CD4-positive, alpha-beta T cell treated with Interleukin-6 for 4 hours (primary cell): ENCODE results near the gene UQCRC2.
"Not testable (repeated sequence)": the region's sequence is repeated elsewhere in the genome, so short reads cannot be mapped to it uniquely, and the experiment has no call there.

ENCODE experiments used
- DNase-seq: peaks from one replicate; pipeline ENCODE4 v3.0.0-alpha.2; 2020; ENCODE audit warnings: mixed read lengths

Gene UQCRC2

GRCh38 chr16:21984062-21984461, 30.9 kb downstream of the UQCRC2 start:
- DNase-seq, result no peak

DNA sequence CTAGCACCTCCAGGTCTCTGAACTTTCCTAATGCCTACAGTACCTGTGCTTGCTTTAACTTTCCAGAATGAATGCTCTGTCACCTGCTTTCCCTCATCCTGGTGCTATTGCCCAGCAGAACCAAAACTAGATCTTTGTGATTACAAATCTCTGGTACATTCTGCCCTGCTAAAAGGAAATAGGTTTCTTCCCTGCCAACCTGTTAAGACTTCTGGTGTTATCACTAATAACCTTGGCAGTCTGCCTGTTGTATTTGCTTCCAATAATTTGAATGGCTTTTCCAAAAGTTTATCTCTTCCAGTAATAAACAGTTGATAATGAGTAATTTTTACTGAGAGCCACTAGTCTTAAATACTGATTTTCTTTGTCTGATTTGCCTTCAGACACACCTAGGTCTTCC, 32.4 kb downstream of the UQCRC2 start:
- DNase-seq, result no peak

DNA sequence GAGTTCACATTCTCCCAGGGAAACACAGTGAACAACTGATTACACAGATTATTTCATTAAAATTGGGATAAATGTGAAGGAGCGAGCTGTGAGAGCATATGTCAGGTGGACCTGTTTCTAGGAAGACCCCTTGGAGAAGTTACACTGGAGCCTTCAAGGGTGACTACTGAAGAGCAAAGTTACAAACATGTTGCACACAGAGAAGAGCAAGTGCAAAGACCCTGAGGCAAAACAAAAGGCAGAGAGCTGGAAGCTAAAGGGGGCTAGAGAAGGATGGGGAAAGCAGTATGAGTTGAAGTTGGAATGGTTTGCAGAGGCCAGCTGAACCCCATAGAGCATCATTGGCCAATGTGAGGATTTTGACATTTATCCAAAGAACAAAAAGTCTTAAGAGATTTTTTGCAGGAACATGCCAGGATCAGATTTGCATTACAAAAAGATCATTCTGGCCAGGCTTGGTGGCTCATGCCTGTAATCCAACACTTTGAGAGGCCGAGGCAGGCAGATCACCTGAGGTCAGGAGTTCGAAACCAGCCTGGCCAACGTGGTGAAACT, 33.6 kb downstream of the UQCRC2 start:
- DNase-seq, result no peak

DNA sequence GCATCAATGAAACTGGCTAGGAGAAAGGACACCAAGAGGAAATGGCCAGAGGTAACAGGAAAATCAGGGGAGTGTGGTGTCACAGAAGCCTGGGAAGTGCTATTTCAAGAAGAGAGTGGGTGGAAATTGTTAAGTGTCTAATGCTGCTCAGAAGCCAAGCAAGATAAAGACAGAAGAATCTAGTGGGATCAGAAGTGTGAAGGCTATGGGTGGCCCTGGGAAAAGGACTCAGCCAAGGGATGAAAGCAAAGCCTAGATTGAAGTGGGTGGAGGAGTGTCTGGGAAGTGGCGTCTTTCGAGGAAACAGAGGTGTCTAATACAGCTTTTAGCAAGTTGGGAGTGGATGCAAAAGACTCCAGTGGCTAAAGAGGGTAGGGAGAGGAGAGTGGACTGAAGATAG, 34.3 kb downstream of the UQCRC2 start:
- DNase-seq, result no peak

DNA sequence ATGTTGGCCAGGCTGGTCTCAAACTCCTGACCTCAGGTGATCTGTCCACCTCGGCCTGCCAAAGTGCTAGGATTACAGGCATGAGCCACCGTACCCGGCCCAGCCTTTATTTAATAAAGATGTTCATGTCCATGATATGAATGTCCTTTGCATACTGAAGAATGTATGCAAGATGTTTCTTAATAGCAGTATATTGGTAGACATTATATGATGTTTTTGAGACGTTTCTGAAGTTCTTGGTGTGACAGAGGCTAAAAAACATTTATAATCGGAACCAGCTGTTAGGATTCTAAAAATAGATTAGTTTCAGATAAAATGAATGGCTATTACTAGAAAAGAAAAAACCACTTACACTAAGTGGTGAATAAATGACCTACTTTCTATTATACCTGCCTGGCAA, 36.0 kb downstream of the UQCRC2 start:
- no peak for DNase-seq

- no peak for DNase-seq
These were observed 36.6 kb downstream of the UQCRC2 start for GRCh38 chr16:21989751-21990150.

DNA sequence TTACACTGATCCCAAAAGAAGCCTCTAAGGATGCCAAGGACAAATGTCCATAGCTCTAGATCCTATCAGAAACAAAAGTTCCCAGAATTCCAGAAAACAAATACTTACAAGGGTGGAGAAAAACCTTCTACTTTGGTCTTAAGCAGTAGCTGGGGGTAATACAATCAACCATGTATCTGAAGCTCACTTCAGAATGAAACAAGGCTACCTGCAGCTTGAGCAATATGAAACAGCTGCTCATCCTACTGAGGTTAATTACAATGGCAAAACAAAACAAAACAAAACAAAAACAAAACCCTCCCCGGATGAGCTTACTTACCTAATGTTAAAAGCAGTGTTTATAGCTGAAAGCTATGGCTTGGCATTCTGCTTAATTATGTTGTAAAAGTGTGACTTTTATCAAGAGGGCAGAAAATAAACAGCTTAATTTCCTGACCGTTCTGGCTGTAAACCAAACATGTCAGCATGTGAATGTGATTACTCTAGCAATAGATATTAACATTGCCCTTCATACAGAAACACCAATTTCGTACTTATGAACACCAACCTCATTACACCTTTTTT, 37.3 kb downstream of the UQCRC2 start:
- DNase-seq, result no peak

DNA sequence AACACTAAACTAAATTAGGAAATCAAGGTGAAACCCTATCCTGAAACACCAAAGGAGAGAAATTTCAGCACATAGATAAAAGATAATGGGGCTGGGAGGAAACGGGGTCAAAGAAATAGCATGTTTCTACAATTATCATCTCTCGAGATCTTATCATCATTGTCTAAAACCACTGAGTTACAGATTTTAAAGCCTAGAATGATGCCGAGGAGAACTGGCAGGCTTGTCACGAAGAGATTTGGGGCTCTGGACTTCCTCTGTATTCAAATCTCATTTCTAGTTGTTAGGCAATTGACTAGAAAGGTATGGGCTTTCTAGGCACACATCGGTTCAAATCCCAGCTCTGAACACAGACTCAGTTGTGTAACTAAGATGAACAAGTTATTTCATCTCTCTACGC, 38.5 kb downstream of the UQCRC2 start:
- no peak for DNase-seq

- DNase-seq, result no peak
These were observed 41.8 kb downstream of the UQCRC2 start for GRCh38 chr16:21994856-21995465.

- no peak for DNase-seq
These were observed 43.9 kb downstream of the UQCRC2 start for GRCh38 chr16:21996923-21997696.

- DNase-seq, result no peak
These were observed 44.7 kb downstream of the UQCRC2 start for GRCh38 chr16:21997697-21998480.

GRCh38 chr16:22001591-22001990, 48.4 kb downstream of the UQCRC2 start:
- DNase-seq, result no peak

DNA sequence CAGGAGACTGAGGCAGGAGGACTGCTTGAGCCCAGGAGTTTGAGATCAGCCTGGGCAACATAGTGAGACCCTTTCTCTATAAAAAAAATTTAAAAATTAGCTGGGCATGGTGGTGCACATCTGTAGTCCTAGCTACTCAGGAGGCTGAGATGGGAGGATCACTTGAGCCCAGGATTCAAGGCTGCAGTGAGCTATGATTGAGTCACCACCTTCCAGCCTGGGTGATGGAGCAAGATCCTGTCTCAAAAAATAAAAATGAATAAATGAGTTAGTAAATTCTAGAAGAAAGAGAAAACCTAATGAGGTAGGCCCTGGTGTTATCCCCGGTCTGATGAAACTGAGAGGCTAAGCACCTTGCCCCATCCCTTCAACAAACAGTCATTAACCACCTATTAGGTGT, 48.9 kb downstream of the UQCRC2 start:
- DNase-seq, result not testable (repeated sequence)

DNA sequence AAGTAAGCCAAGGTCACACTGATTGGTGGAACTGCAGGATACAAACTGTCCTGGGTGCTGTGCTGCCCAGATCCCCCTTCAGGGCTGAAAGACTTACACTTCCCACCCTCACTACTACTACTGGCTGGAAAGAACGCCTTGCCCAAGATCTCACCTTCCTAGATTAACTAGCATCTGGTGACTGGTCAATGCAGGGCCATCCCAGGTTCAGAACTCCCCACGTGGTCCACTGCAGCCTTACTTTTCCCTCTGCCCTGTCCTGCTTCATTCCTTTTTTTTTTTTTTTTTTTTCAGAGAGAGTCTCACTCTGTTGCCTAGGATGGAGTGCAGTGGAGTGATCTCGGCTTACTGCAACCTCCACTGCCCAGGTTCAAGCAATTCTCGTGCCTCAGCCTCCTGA, 50.0 kb downstream of the UQCRC2 start:
- DNase-seq, result no peak

DNA sequence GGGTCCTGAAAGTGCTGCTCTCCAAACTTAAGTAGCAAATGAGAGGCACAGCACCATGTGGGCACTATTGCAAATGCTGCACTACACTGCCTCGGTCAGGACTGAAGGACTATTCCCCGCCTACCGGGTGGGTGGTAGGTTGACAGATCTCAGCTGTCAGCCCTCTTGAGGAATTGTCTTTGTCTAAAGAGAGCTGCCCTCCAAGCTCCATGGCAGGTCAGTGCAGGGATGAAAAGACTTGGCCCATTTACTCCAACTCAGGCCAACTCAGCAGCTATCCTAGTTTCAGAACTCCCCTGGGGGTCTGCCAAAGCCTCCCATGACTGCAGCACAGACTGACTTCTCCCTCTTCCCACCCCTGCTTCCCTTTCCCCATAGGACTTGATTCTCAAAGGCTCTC, 51.2 kb downstream of the UQCRC2 start:
- no peak for DNase-seq

GRCh38 chr16:22005746-22006145, 52.6 kb downstream of the UQCRC2 start:
- DNase-seq, result no peak

- no peak for DNase-seq
These were observed 53.5 kb downstream of the UQCRC2 start for GRCh38 chr16:22006636-22007035.

DNA sequence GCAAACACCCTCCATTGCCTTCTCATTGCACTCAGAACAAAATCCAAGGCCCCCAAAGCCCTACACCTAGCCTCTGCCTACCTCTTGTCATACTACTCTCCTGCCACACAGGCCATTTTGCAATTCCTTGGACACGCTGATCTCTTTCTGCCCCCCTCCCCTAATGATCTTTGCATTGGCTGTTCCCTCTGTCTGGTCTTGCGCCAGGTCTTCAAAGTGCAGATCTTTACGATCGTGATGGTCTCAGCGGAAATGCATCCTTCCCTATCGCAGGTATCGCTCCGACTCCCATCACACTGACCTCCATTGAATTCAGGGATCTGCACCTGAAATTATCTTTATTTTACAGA, 54.0 kb downstream of the UQCRC2 start:
- DNase-seq, result no peak

GRCh38 chr16:22007509-22008214, 54.5 kb downstream of the UQCRC2 start, which contains the start of gene MOSMO:
Gene MOSMO (plus strand): TSS chr16:22008111. CDS start chr16:22008302, 191 bp downstream.
- DNase-seq, result peak; percentile 77

- peak; percentile 28 for DNase-seq
These were observed 55.3 kb downstream of the UQCRC2 start for GRCh38 chr16:22008215-22009059.

GRCh38 chr16:22010902-22011301, 57.7 kb downstream of the UQCRC2 start:
- no peak for DNase-seq

DNA sequence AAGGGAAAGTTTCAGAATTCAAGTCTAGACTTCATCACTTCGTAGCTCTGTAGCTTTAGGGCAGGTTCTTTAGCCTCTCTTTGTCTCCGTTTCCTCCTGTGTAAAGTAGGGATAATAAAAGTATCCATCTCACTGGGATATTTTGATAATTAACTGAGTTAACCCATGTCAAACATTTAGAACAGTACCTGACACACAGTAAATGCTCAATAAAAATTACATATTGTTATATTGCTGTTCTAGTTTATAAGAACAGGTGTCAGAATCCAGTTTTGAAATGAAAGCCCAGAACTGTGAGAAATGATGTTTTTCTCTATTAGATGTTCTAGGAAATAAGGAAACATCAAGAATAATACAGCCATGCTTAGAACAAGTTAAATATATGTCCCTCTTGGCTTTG, 59.1 kb downstream of the UQCRC2 start:
- no peak for DNase-seq
